Measurements from ENCODE around the gene C5orf47.

DNA sequence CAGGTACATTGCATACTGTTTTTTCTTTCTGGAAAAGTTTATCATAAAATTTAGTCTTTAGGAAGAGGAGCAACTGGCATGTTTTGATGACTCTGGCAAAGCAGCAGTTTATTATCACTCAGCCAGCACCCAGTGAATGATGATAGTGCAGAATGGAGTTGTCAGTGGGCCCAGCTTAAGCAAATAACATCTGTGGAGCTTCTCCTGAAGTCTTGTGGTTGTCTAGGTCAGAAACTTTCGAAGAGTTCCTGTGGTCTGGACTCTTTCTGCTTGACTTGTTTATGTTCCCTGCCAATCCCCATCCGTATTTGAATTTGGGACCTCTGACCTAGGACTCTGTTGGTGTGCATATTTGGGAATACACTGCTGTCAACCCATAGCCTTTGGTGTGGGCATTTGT, 38.1 kb upstream of the C5orf47 start:
- no peak for TF ChIP-seq EZH2 (IDR thresholded peaks at IDR 0.05; ENCODE audit: borderline replicate concordance, low read length)
- TF ChIP-seq, protein P1, sequence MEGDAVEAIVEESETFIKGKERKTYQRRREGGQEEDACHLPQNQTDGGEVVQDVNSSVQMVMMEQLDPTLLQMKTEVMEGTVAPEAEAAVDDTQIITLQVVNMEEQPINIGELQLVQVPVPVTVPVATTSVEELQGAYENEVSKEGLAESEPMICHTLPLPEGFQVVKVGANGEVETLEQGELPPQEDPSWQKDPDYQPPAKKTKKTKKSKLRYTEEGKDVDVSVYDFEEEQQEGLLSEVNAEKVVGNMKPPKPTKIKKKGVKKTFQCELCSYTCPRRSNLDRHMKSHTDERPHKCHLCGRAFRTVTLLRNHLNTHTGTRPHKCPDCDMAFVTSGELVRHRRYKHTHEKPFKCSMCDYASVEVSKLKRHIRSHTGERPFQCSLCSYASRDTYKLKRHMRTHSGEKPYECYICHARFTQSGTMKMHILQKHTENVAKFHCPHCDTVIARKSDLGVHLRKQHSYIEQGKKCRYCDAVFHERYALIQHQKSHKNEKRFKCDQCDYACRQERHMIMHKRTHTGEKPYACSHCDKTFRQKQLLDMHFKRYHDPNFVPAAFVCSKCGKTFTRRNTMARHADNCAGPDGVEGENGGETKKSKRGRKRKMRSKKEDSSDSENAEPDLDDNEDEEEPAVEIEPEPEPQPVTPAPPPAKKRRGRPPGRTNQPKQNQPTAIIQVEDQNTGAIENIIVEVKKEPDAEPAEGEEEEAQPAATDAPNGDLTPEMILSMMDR (IDR thresholded peaks at IDR 0.05; ENCODE audit: low read length): no peak
